Measurements from ENCODE around the gene NTN3.

Gene NTN3

DNA sequence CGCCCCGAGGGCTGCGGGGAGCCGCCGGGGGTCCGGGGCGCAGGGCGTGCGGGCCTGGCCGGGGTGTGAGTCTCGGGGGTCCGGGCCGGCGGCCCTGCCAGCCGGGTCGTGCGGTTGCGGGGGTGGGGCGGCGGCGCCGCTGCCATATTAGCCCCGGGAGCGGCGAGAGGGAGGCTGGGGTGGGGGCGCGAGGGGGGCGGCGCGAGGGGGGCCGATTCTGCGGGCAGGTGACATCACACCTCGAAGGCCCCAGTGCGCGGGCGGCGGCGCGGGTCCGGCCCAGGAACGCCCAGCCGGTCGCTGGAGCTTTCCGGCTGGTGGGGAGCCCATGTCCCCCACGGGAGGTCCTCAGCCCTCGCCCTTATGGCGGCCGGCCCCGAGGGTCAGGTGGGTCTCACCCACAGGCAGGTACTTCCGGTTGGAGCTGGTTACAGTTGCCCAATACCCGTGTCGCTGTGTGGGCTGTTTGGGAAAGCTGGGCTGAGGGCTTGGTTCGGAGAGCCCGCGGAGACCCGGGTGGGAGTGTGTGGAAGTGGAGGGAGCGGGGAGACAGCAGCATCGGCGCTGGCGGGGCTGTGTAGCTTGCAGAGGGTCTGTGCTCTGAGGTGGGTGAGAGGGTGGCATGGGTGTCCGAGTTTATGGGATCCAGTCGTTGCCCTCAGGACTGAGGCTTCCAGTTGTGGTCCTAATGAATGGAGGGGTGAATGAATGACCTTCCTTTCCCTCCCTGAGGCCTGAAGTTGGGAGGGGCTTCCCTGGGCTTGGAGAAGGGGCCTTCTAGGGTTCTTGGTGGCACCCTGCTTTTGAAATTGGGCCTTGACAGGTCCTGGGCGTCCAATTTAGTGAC lies 43.5 kb downstream of the NTN3 start:
- peak; percentile 23 for DNase-seq (ENCODE audit: low read depth)

GRCh38 chr16:2515180-2515851 lies 44.2 kb downstream of the NTN3 start:
- peak; percentile 22 for DNase-seq (ENCODE audit: low read depth)

GRCh38 chr16:2516391-2517240 lies 45.5 kb downstream of the NTN3 start:
- peak; percentile 51 for DNase-seq (ENCODE audit: low read depth)

- no peak for DNase-seq (ENCODE audit: low read depth)
These were observed 47.0 kb downstream of the NTN3 start for GRCh38 chr16:2517954-2518605.

DNA sequence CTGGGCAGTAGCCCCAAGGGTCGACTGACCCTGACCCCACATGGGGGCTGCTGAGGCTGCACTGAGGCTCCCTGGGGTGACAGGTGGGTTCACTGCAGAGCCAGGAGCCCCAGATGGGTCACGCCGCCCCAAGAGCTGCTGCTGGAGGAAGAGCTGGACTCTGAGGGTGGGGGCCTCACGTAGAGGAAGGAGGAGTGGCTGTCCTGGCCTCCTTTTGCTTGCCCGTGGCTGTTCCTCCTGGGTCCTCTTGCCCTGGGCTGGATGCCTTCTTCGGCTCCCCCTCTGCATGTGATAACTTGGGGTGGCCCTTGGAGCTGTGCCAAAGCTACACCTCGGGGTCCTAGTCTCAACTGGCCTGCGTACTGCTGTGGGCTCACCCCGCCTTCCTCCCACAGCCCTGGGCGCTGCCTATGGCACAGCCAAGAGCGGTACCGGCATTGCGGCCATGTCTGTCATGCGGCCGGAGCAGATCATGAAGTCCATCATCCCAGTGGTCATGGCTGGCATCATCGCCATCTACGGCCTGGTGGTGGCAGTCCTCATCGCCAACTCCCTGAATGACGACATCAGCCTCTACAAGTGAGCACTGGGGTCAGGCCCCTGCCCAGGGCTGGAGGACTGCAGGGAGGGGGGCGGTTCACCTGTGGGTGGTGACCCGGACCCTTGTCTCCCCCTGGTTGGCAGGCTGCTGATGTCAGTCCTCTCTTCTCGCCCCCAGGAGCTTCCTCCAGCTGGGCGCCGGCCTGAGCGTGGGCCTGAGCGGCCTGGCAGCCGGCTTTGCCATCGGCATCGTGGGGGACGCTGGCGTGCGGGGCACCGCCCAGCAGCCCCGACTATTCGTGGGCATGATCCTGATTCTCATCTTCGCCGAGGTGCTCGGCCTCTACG lies 48.0 kb downstream of the NTN3 start:
- no peak for DNase-seq (ENCODE audit: low read depth)

- DNase-seq (ENCODE audit: low read depth): no peak
These were observed 48.6 kb downstream of the NTN3 start for GRCh38 chr16:2519711-2520080.

- DNase-seq (ENCODE audit: low read depth): peak; percentile 92
These were observed 49.1 kb downstream of the NTN3 start, which contains the start of gene AMDHD2 for GRCh38 chr16:2520097-2520783. TSS of gene AMDHD2 (plus strand) at chr16:2520371. CDS start at chr16:2520459, 88 bp downstream.

- no peak for DNase-seq (ENCODE audit: low read depth)
These were observed 49.9 kb downstream of the NTN3 start for GRCh38 chr16:2520784-2521531.
